SH-SY5Y (cell line): ENCODE measurements around the gene EPS15.

Source experiments
- GATA2 ChIP-seq: IDR thresholded peaks from 2 replicates; pipeline ENCODE4 v1.6.1; 2011; ENCODE audit warnings: mild to moderate bottlenecking, low read depth, low read length
- GATA3 ChIP-seq: IDR thresholded peaks from 2 replicates; pipeline ENCODE4 v1.6.1; 2011; ENCODE audit warnings: low read depth, mild to moderate bottlenecking, low read length, moderate library complexity

Gene EPS15

GRCh38 chr1:51435878-51436277 is 83.2 kb downstream of the EPS15 start:
- TF ChIP-seq GATA3 (no peak), GATA2 (no peak)

- TF ChIP-seq GATA3 (no peak), GATA2 (no peak)
Measured at GRCh38 chr1:51433972-51434510, 85.0 kb downstream of the EPS15 start.

GRCh38 chr1:51433269-51433971 is 85.6 kb downstream of the EPS15 start:
- TF ChIP-seq GATA3 (no peak), GATA2 (no peak)

- TF ChIP-seq GATA3 = no peak
- no peak for TF ChIP-seq GATA2
Measured at GRCh38 chr1:51432146-51432545, 86.9 kb downstream of the EPS15 start.

GRCh38 chr1:51427438-51427837 is 91.6 kb downstream of the EPS15 start:
- TF ChIP-seq GATA3 (no peak), GATA2 (no peak)

GRCh38 chr1:51425955-51426354 is 93.1 kb downstream of the EPS15 start:
- no peak for TF ChIP-seq GATA2
- no peak for TF ChIP-seq GATA3

- no peak for TF ChIP-seq GATA2
- no peak for TF ChIP-seq GATA3
Measured at GRCh38 chr1:51425273-51425672, 93.8 kb downstream of the EPS15 start.

GRCh38 chr1:51423073-51423821 is 95.8 kb downstream of the EPS15 start:
- no peak for TF ChIP-seq GATA2
- TF ChIP-seq GATA3 = no peak

GRCh38 chr1:51422367-51423072 is 96.5 kb downstream of the EPS15 start:
- TF ChIP-seq GATA3 (no peak), GATA2 (no peak)

GRCh38 chr1:51421964-51422363 is 97.1 kb downstream of the EPS15 start:
- TF ChIP-seq GATA2 = no peak
- no peak for TF ChIP-seq GATA3

GRCh38 chr1:51420867-51421627 is 98.0 kb downstream of the EPS15 start:
- TF ChIP-seq GATA3 = no peak
- TF ChIP-seq GATA2 = no peak

- TF ChIP-seq GATA3 = no peak
- TF ChIP-seq GATA2 = no peak
Measured at GRCh38 chr1:51418384-51418959, 100.6 kb downstream of the EPS15 start.

- no peak for TF ChIP-seq GATA3
- no peak for TF ChIP-seq GATA2
Measured at GRCh38 chr1:51417496-51418383, 101.3 kb downstream of the EPS15 start.
